ENCODE measurements around the gene FAM222B. TPM values are rescaled to one million over a fixed set of nuclear protein-coding genes. Genes with fewer than 3 reads are reported as not detected.

FAM222B gene
- total RNA-seq, 4 donors from 2014 or later: 12.1 to 20.7 (median 17.8) TPM

DNA sequence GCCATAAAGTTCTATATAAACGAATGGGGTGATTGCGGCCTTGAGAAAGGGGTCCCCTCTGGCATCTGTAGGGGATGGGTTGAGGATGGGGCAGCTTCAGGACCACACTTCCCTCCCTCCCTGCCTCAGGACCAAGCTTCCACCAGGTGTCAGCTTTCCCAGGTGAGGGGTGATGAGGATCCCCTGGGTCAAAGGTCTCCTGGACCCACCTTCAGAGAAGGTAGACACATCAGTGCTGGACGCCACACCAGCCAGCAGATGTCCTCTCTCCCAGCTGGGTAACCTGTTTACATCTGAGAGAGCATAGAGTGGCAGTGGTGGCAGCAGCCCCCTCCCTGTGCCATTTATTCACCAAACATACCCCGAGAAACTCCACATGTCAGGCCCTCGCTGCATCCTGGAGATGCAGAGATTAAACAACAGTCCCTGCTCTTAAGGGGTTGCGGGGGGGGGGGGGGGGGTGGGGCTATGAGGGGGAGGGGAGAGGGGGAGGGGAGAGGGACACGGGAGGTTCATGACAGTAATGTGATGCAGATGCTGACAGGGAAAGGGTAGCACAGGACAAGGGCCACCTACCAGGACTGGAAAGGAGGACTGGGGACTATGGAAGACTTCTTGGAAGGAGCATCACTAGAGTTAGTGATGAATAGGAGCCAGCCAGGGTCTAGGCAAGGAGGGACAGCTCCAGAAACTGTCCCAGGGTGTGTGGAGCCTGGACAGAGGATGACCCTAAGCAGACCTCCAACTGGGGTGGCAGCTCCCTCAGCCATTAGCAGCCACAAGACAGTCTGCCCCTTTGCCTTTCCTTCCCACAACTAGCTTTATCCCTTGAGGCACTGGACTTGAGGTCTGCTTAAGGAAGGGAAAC lies 135.9 kb downstream of the FAM222B start:
- Histone ChIP-seq H3K4me1 (peaks cover 15% of the 10 kb centered on the region), H3K9me3 (no peaks in the 10 kb centered on the region), H3K36me3 (peaks cover 36% of the 10 kb centered on the region), H3K27ac (no peak overlapping the region), H3K27me3 (no peaks in the 10 kb centered on the region), H3K4me3 (no peak overlapping the region)
- WGBS: 73% methylated on average over 5 of the region's 7 CpGs
- DNase-seq (ENCODE audit: low spot score in 2 of 2): no peak
- TF ChIP-seq POLR2A (IDR thresholded peaks at IDR 0.05): no peak
- TF ChIP-seq, protein P1, sequence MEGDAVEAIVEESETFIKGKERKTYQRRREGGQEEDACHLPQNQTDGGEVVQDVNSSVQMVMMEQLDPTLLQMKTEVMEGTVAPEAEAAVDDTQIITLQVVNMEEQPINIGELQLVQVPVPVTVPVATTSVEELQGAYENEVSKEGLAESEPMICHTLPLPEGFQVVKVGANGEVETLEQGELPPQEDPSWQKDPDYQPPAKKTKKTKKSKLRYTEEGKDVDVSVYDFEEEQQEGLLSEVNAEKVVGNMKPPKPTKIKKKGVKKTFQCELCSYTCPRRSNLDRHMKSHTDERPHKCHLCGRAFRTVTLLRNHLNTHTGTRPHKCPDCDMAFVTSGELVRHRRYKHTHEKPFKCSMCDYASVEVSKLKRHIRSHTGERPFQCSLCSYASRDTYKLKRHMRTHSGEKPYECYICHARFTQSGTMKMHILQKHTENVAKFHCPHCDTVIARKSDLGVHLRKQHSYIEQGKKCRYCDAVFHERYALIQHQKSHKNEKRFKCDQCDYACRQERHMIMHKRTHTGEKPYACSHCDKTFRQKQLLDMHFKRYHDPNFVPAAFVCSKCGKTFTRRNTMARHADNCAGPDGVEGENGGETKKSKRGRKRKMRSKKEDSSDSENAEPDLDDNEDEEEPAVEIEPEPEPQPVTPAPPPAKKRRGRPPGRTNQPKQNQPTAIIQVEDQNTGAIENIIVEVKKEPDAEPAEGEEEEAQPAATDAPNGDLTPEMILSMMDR (IDR thresholded peaks at IDR 0.05): no peak
- TF ChIP-seq EP300 (IDR thresholded peaks at IDR 0.05): no peak
- no peak for TF ChIP-seq POLR2AphosphoS5 (IDR thresholded peaks at IDR 0.05)

Other genes with a start within 250 kb of the FAM222B start
- gene SPAG5, start 243.8 kb downstream of the FAM222B start, total RNA-seq: 10 to 100 TPM in 1 of 4 donors, 1 to 10 TPM in 3; 5.7 to 13.5 (median 7.0) TPM
- gene RSKR, start 228.6 kb downstream of the FAM222B start, total RNA-seq: 10 to 100 TPM in 3 of 4 donors, 1 to 10 TPM in 1; 3.5 to 43.7 (median 15.2) TPM
- gene BLTP2, start 197.6 kb downstream of the FAM222B start, total RNA-seq: 100 to 1,000 TPM in 3 of 4 donors, 10 to 100 TPM in 1; 82.7 to 139 (median 125) TPM
- gene SDF2, start 180.9 kb downstream of the FAM222B start, total RNA-seq: 10 to 100 TPM; 35.8 to 50.3 (median 36.3) TPM
- gene SUPT6H, start 180.6 kb downstream of the FAM222B start, total RNA-seq: 100 to 1,000 TPM in 1 of 4 donors, 10 to 100 TPM in 3; 41.1 to 123 (median 57.2) TPM
- gene PROCA1, start 130.9 kb downstream of the FAM222B start, total RNA-seq: 1 to 10 TPM in 1 of 4 donors, under 1 TPM in 1, not detected in 2; 0.36 to 6.2 TPM
- gene RAB34, start 124.9 kb downstream of the FAM222B start, total RNA-seq: 10 to 100 TPM; 60.7 to 96.1 (median 77.6) TPM
- 100 to 1,000 TPM; 528 to 947 (median 789) TPM for gene RPL23A, start 122.8 kb downstream of the FAM222B start, total RNA-seq
- 10 to 100 TPM in 3 of 4 donors, 1 to 10 TPM in 1; 6.9 to 25.0 (median 17.0) TPM for gene TLCD1, start 116.6 kb downstream of the FAM222B start, total RNA-seq
- 1 to 10 TPM; 1.9 to 8.1 (median 6.0) TPM for gene NEK8, start 114.0 kb downstream of the FAM222B start, total RNA-seq
- gene TRAF4, start 98.8 kb downstream of the FAM222B start, total RNA-seq: 10 to 100 TPM; 26.7 to 38.4 (median 35.3) TPM
- gene ERAL1, start 12.2 kb upstream of the FAM222B start, total RNA-seq: 10 to 100 TPM; 42.2 to 61.4 (median 45.0) TPM
- 10 to 100 TPM; 41.7 to 57.5 (median 52.3) TPM for gene FLOT2, start 54.9 kb upstream of the FAM222B start, total RNA-seq
- gene DHRS13, start 60.3 kb upstream of the FAM222B start, total RNA-seq: 10 to 100 TPM; 15.1 to 26.8 (median 20.2) TPM
- gene PHF12, start 108.7 kb upstream of the FAM222B start, total RNA-seq: 10 to 100 TPM; 24.4 to 80.9 (median 35.4) TPM
- gene SEZ6, start 163.2 kb upstream of the FAM222B start, total RNA-seq: not detected
- 1 to 10 TPM; 1.3 to 3.7 (median 3.0) TPM for gene PIPOX, start 200.4 kb upstream of the FAM222B start, total RNA-seq

Measured in suprapubic skin (tissue), 4 donors.